H9 (cell line): ENCODE data around the gene UMOD. TPM values are rescaled to one million over a fixed set of nuclear protein-coding genes. Genes with fewer than 3 reads are reported as not detected.
A peak's percentile ranks its signal among the peaks of the same experiment; 100 is the strongest.

Experiments used
- DNase-seq: peaks from one replicate; pipeline ENCODE4 v3.0.0-alpha.2; 2017
- H2AFZ ChIP-seq: one replicate; pipeline ENCODE4 v1.6.1; 2013; ENCODE audit warnings: mild to moderate bottlenecking, low read length, control low read depth, moderate library complexity
- H2AK5ac ChIP-seq: 2 replicates; pipeline ENCODE4 v1.6.1; 2013; ENCODE audit warnings: low read length, control low read depth, mixed read lengths; ENCODE audit not compliant: insufficient read length
- H2BK120ac ChIP-seq: one replicate; pipeline ENCODE4 v1.6.1; 2013; ENCODE audit warnings: low read depth, mild to moderate bottlenecking, low read length, control low read depth, inconsistent platforms; ENCODE audit not compliant: poor library complexity, severe bottlenecking
- H2BK12ac ChIP-seq: 2 replicates; pipeline ENCODE4 v1.6.1; 2013; ENCODE audit warnings: low read length, control low read depth, mixed read lengths, low read depth; ENCODE audit not compliant: insufficient read length
- H2BK15ac ChIP-seq: 2 replicates; pipeline ENCODE4 v1.6.1; 2013; ENCODE audit warnings: low read depth, low read length, control low read depth
- H2BK20ac ChIP-seq: one replicate; pipeline ENCODE4 v1.6.1; 2013; ENCODE audit warnings: low read depth, mild to moderate bottlenecking, low read length, control low read depth, inconsistent platforms; ENCODE audit not compliant: poor library complexity, severe bottlenecking
- H2BK5ac ChIP-seq: 2 replicates; pipeline ENCODE4 v1.6.1; 2013; ENCODE audit warnings: low read length, control low read depth, mixed read lengths; ENCODE audit not compliant: insufficient read length
- H3K14ac ChIP-seq: 2 replicates; pipeline ENCODE4 v1.6.1; 2013; ENCODE audit warnings: low read length, control low read depth; ENCODE audit not compliant: insufficient read depth
- H3K18ac ChIP-seq: 2 replicates; pipeline ENCODE4 v1.6.1; 2013; ENCODE audit warnings: low read depth, mild to moderate bottlenecking, mixed read lengths, low read length, control low read depth; ENCODE audit not compliant: insufficient read length
- H3K23ac ChIP-seq: 2 replicates; pipeline ENCODE4 v1.6.1; 2013; ENCODE audit warnings: low read length, control low read depth, mixed read lengths, low read depth; ENCODE audit not compliant: insufficient read length
- H3K23me2 ChIP-seq: 2 replicates; pipeline ENCODE4 v1.6.1; 2013; ENCODE audit warnings: low read depth, mild to moderate bottlenecking, mixed read lengths, low read length, control low read depth; ENCODE audit not compliant: insufficient read length, poor library complexity, severe bottlenecking
- H3K27ac ChIP-seq: 2 replicates; pipeline ENCODE4 v1.5.1; 2013; ENCODE audit warnings: low read length, control low read depth, mixed read lengths, low read depth; ENCODE audit not compliant: insufficient read length
- H3K27me3 ChIP-seq: 2 replicates; pipeline ENCODE4 v1.6.1; 2013; ENCODE audit warnings: low read length, control low read depth, inconsistent platforms; ENCODE audit not compliant: insufficient read depth
- H3K4ac ChIP-seq: 2 replicates; pipeline ENCODE4 v1.6.1; 2013; ENCODE audit warnings: low read depth, mild to moderate bottlenecking, control low read depth, inconsistent platforms, low read length, moderate library complexity
- H3K4me1 ChIP-seq: 2 replicates; pipeline ENCODE4 v1.6.1; 2013; ENCODE audit warnings: low read length, control low read depth, inconsistent platforms; ENCODE audit not compliant: insufficient read depth
- H3K4me2 ChIP-seq: 2 replicates; pipeline ENCODE4 v1.6.1; 2013; ENCODE audit warnings: low read length, control low read depth, mixed read lengths; ENCODE audit not compliant: insufficient read length, insufficient read depth
- H3K56ac ChIP-seq: 2 replicates; pipeline ENCODE4 v1.6.1; 2013; ENCODE audit warnings: low read depth, mild to moderate bottlenecking, mixed read lengths, low read length, control low read depth; ENCODE audit not compliant: insufficient read length
- H3K79me1 ChIP-seq: 2 replicates; pipeline ENCODE4 v1.6.1; 2013; ENCODE audit warnings: low read depth, mild to moderate bottlenecking, moderate library complexity, low read length, control low read depth, inconsistent platforms; ENCODE audit not compliant: insufficient read depth, poor library complexity, severe bottlenecking
- H3K79me2 ChIP-seq: 2 replicates; pipeline ENCODE4 v1.6.1; 2013; ENCODE audit warnings: low read length, control low read depth, inconsistent platforms; ENCODE audit not compliant: insufficient read depth
- H3K9ac ChIP-seq: 2 replicates; pipeline ENCODE4 v1.6.1; 2013; ENCODE audit warnings: low read length, control low read depth, mixed read lengths; ENCODE audit not compliant: insufficient read length; ENCODE audit errors: extremely low read depth
- H3K9me3 ChIP-seq: one replicate; pipeline ENCODE4 v1.6.1; 2013; ENCODE audit warnings: low read depth, low read length, inconsistent platforms; ENCODE audit not compliant: control insufficient read depth
- H3T11ph ChIP-seq: one replicate; pipeline ENCODE4 v1.6.1; 2013; ENCODE audit warnings: mild to moderate bottlenecking, low read length, control low read depth, inconsistent platforms
- H4K20me1 ChIP-seq: one replicate; pipeline ENCODE4 v1.6.1; 2013; ENCODE audit not compliant: control insufficient read depth, insufficient read length, insufficient read depth
- H4K5ac ChIP-seq: 2 replicates; pipeline ENCODE4 v1.6.1; 2013; ENCODE audit warnings: low read depth, mild to moderate bottlenecking, mixed read lengths, low read length, control low read depth; ENCODE audit not compliant: insufficient read length
- H4K8ac ChIP-seq: replicated peaks from 2 replicates; pipeline ENCODE4 v1.6.1; 2013; ENCODE audit warnings: low read length, control low read depth, mixed read lengths, low read depth; ENCODE audit not compliant: insufficient read length
- H4K91ac ChIP-seq: 2 replicates; pipeline ENCODE4 v1.6.1; 2013; ENCODE audit warnings: low read depth, mild to moderate bottlenecking, moderate library complexity, mixed read lengths, low read length, control low read depth; ENCODE audit not compliant: insufficient read length
- H3K27ac Mint-ChIP-seq, 3 experiments: 2 replicates in 2 of 3; 3 replicates in 1 of 3; pipeline ENCODE4 v1.8.0; 2020 to 2021; ENCODE audit warnings: mixed read lengths in 3 of 3, mild to moderate bottlenecking in 1 of 3, moderate library complexity in 1 of 3
- H3K27me3 Mint-ChIP-seq: 2 replicates; pipeline ENCODE4 v1.8.0; 2021; ENCODE audit warnings: low read depth, mild to moderate bottlenecking, moderate library complexity, mixed read lengths
- H3K36me3 Mint-ChIP-seq, 3 experiments: 2 replicates in 2 of 3; 3 replicates in 1 of 3; pipeline ENCODE4 v1.8.0; 2020 to 2021; ENCODE audit warnings: low read depth in 3 of 3, mixed read lengths in 3 of 3; ENCODE audit not compliant: insufficient read depth in 1 of 3
- H3K4me1 Mint-ChIP-seq, 2 experiments: 2 replicates each; pipeline ENCODE4 v1.8.0; 2020; ENCODE audit warnings: mixed read lengths in 2 of 2
- H3K4me3 Mint-ChIP-seq, 2 experiments: 2 replicates in 1 of 2; 3 replicates in 1 of 2; pipeline ENCODE4 v1.8.0; 2020 to 2021; ENCODE audit warnings: mild to moderate bottlenecking in 2 of 2, mixed read lengths in 2 of 2, moderate library complexity in 1 of 2
- H3K9me3 Mint-ChIP-seq, 2 experiments: 2 replicates in 1 of 2; 3 replicates in 1 of 2; pipeline ENCODE4 v1.8.0; 2020; ENCODE audit warnings: mild to moderate bottlenecking in 2 of 2, mixed read lengths in 2 of 2, moderate library complexity in 1 of 2
- WGBS: extraction: QIAGEN DNeasy Blood & Tissue Kit; methylation state at CpG from one replicate; pipeline ENCODE4 v1.1.7; 2013; ENCODE audit warnings: missing lambda C conversion rate, low lambda C conversion rate, mixed read lengths; ENCODE audit not compliant: insufficient read length; ENCODE audit errors: extremely low coverage; 5-methylcytosine and 5-hydroxymethylcytosine counted together
- total RNA-seq: library from RNA; stranded (reverse); gene quantifications from 2 replicates; pipeline ENCODE4 v1.2.1, GENCODE V29; 2021
- TF ChIP-seq, protein P1 (sequence below): fragments of 200-600 bp; sonication (generic); conservative IDR thresholded peaks from 3 replicates; pipeline ENCODE4 v1.8.0; 2021; ENCODE audit warnings: antibody characterized with exemption, mild to moderate bottlenecking

UMOD gene
- total RNA-seq, 1 experiment from 2014 or later: not detected

GRCh38 chr16:20398603-20399002, 46.1 kb upstream of the UMOD start:
- H3K56ac ChIP-seq: no peak overlapping the region
- H3K23me2 ChIP-seq: no peaks in the 10 kb centered on the region
- Mint-ChIP-seq H3K27ac (0 out of 7 replicates have a peak overlapping the region, but pooled peaks of 1 of the 3 experiments have one; percentile 48), H3K9me3 (no peaks in the 10 kb centered on the region), H3K4me1 (peaks cover 3 to 5% of the 10 kb centered on the region in 2 experiments), H3K27me3 (no peaks in the 10 kb centered on the region), H3K36me3 (no peaks in the 10 kb centered on the region), H3K4me3 (no peak overlapping the region)
- H2BK120ac ChIP-seq: no peak overlapping the region
- no CpG with 5 or more reads among the region's 3 CpGs for WGBS
- H4K8ac ChIP-seq: no peak overlapping the region
- H4K5ac ChIP-seq: no peak overlapping the region
- H3K18ac ChIP-seq: no peak overlapping the region
- DNase-seq: no peak
- no peak overlapping the region for H3K27ac ChIP-seq
- TF ChIP-seq, protein P1, sequence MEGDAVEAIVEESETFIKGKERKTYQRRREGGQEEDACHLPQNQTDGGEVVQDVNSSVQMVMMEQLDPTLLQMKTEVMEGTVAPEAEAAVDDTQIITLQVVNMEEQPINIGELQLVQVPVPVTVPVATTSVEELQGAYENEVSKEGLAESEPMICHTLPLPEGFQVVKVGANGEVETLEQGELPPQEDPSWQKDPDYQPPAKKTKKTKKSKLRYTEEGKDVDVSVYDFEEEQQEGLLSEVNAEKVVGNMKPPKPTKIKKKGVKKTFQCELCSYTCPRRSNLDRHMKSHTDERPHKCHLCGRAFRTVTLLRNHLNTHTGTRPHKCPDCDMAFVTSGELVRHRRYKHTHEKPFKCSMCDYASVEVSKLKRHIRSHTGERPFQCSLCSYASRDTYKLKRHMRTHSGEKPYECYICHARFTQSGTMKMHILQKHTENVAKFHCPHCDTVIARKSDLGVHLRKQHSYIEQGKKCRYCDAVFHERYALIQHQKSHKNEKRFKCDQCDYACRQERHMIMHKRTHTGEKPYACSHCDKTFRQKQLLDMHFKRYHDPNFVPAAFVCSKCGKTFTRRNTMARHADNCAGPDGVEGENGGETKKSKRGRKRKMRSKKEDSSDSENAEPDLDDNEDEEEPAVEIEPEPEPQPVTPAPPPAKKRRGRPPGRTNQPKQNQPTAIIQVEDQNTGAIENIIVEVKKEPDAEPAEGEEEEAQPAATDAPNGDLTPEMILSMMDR: no peak
- H3K27me3 ChIP-seq: no peaks in the 10 kb centered on the region
- H4K20me1 ChIP-seq: no peaks in the 10 kb centered on the region
- no peak overlapping the region for H3K14ac ChIP-seq
- no peaks in the 10 kb centered on the region for H3K79me2 ChIP-seq
- H2AK5ac ChIP-seq: no peak overlapping the region
- no peak overlapping the region for H3K4ac ChIP-seq
- H3K9me3 ChIP-seq: no peaks in the 10 kb centered on the region
- no peaks in the 10 kb centered on the region; the same call in 1 of the 2 replicates for H3K4me1 ChIP-seq
- no peaks in the 10 kb centered on the region for H3K79me1 ChIP-seq
- H3T11ph ChIP-seq: no peak overlapping the region
- no peak overlapping the region for H2BK12ac ChIP-seq
- H3K23ac ChIP-seq: no peak overlapping the region
- H2BK20ac ChIP-seq: no peak overlapping the region
- no peak overlapping the region for H2AFZ ChIP-seq
- H3K9ac ChIP-seq: no peak overlapping the region
- no peak overlapping the region for H4K91ac ChIP-seq
- H2BK5ac ChIP-seq: no peak overlapping the region
- no peak overlapping the region for H3K4me2 ChIP-seq
- no peak overlapping the region for H2BK15ac ChIP-seq
